Activated gamma-delta T cell treated with Interleukin-2 at 50 U/mL for 16 hours (primary cell): Measurements from ENCODE around the gene RIC3.

Source experiments
- DNase-seq: peaks from one replicate; pipeline ENCODE4 v3.0.0-alpha.2; 2020

The RIC3 gene

DNA sequence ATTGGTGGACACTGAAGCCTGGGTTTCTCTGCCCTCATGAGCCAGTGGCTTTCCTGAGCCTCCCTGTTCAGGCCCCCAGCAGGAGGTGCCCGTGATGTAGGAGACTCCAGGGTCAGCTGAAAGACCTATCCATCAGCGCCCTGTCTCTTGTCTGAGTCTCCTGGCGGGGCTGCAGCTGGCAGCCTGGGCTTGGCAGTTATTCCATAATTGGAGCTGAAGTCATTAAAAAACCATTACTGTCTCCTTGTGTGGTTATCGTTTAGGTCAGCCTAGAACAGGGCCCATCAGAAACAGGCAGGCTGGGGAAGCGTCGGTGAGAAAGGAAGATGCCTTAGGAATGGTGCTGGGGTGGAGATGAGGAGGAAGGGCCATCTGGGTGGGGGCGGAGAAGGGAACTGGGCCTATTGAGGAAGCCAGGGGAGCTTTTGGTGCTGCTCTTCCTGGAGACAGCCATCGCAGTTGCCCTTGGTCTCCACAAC, 82.8 kb downstream of the RIC3 start:
- no peak for DNase-seq

DNA sequence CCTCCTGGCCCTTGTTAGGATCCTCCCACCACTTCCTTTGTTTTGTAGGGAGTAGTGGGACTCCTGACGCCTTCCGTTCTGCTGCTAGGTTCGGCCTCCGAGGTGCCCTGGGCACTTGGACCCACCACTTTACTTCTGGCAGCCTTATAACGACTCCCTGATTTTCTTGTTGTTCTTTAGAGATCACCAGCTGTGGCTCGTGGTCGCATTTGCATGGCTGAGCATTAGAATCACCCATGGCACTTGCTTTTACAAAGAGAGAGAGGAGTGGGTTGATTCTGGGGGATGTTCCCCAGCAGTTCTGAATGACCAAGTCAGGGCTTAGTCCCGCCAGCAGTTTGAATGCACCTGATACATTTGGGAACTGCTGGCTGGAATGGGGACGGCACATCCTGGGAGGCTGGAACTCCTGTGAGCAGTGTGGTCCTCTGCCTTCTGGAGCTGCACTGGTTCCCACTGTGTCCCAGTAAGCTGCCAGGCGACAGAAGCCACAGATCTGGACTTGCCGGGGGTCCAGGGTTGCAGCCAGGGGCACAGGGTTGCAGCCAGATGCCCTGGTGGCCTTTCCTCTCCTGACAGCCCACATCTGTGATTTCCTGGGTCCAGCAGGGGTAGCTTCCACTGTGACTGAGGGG, 83.7 kb downstream of the RIC3 start:
- DNase-seq = no peak

DNA sequence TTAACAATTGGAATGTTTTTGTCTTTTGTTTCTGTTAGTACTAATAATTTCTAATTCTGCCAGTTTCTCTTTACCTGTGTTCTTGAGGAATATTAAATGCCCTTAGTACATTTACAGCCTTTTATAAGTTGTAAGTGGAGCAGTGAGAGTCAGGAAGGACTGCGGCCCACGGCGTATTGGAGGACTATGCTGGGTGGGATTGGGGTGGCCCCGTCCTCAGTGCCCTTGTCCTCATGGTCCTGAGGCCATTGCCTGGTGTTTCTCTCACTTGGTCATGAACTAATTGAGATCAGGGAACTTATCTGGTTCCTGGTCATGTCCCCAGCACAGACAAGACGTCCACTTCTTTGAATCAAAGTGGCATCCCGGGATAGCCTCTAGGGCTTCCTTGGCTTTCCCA, 84.5 kb downstream of the RIC3 start:
- DNase-seq = no peak

DNA sequence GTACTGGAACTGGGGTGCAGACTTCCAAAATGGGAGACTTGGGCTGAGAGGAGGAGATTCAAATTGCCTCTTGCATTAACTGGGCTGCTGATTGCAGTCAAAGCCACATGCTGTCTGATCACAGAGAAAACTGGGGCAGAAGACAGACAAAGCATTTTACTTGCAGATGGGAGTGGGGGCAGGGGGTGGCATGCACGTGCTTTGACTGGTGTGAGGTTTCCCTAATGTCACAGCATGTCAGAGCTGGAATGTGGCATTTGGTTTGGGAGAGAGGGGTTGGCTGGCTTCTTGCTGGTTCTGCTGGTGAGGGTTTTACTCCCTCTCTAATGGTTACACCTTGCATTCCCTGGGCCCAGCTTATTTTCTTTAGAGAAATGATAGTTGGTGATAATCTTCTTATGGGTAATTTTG, 84.9 kb downstream of the RIC3 start:
- DNase-seq = no peak

DNA sequence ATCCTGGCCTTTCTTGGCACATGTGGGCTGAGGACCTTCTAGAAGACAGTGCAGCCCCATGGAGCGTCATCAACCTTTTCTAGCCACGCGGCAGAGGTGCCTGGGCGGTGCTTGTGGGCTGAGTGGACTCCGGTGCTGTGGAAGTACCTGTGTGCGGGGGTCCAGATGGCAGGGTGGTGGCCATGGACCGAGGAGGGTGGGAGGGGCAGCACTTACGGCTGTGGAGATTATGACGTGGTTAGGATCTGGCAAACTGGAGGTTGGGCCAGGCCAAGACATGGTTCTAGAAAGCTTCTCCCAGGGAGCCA, 85.8 kb downstream of the RIC3 start:
- DNase-seq = no peak

DNA sequence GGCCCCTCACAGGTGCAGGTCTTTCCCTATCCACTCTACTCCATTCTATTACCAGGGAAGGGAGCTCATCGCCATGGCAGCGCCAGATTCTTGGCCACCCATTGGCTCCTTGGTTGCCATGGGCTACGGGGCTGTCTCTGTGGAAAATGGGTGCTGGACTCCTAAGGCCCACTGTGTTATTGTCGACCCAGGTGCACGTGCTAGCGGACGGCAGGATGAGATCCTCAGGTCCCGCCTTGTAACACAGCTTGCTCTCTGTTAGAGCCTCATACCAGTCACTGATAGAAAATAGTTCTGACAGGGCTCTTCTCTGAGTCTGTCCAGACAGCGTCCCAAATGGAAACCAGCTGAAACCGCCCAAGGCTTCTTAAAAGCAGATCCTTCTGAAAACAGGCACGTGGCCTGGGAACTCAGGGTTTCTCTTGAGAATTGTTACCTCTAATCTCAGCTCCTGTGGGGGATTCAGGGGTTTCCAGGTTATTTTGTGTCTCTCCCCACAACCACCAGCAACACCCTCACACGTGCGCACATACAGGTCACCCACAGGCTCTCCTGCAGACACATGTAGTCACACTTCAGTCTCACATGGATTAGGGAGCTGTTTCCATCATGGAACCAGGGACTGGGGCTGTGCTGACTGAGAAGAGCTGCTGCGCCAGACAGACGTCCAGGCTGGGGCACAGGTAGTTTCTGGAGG, 86.3 kb downstream of the RIC3 start:
- no peak for DNase-seq

DNA sequence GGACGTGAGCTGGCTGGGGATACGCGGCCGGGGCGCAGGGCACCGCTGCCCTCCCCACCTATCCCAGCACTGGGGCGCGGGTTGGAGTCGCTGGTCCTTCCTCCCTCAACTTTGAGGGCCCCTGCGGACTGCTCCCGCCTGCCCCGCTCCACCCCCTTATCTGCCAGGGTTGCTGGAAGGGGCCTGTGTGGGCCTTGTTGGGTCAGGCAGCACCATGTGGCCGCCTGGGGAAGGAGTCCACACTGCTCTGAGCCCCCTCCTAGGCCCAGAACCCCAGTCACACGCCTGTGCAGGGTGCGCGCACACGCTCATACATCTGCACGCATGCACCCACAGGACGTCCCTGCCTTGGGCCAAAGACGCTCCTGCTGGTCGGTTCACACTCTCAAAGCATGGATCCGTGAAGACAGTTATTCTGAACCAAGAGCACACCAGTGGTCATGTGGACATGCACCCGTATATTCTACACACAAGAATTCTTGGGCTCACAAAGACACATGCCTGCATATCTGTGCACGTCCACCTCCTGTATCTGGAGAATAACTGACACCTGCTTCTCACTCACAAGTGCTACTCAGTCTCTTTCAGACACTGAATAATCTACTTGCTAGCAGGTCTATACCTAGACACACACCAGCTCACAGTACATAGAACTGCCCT, 87.1 kb downstream of the RIC3 start:
- DNase-seq = no peak

DNA sequence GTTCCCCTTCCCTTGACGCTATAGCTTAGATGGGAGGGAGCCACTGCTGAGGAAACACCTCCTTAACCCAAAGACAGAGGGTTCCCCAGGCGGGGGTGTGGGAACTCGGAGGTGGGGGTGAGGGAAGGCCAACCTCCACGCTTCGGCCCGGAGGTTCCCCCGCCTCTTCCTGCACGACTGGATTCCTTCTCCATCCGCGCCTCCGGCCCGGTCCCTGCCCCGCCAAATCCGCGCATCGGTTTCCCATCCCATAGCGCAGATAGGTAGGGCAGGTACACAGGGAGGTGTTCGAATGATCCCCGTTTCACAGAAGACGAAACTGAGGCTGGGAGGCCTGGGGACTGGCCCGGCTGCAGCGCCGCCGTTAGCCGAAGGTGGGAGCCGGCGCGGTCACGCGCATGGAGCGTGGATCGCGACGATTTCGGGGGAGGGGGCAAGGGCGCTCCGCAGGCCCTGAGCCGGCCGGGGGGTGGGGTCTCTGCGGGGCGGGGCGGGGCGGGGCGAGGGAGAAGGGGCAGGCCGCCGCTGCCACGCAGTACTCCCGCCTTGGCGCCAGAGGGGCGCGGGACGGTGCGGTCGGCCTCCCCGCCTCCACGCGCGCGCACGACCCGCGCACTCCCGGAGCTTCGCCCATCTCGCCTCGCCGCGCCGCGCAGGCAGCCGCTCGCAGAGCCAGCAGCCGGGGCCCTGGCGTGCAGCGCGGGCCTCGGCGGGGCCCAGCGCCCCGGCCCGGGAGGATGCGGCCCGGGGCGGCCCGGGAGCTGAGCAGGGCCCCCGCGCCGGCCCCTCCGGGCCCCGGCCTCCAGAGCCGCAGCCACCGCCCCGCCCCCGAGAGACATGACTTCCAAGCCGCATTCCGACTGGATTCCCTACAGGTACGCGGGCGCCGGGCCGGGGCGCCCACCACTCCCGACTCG, 87.9 kb downstream of the RIC3 start, which contains the start of gene TUB:
Gene TUB (plus strand): TSS at position 538 of the 917 bp plus-strand sequence. CDS start 300 bp downstream, at position 838.
- no peak for DNase-seq

DNA sequence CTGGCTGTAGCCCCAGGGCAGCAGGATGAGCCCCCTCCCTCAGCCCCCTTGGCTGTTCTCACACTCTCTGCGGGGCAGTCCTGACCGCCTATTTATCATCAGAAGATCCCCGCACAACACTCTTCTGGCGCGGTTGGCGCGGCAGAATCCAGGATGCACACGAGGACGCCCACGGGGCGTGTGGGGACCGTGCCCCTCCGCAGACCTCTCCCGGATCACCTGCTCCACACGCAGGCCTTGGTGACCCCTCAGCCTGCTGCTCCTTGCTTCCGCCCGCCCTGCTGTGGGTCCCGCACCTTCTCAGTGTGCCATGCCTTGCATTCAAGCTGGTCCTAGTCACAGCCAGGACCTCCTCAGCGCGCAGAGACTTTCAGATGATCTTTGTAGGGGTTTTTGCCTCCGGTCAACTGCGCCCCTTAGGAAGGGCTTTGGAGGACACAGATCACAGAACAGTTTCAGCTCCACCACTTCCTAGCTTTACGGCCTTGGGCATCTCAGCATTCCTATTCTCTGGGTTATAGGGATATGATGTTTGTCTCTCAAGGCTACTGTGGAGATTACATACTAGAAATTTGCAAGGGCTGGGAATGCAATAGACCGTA, 88.7 kb downstream of the RIC3 start:
- no peak for DNase-seq

DNA sequence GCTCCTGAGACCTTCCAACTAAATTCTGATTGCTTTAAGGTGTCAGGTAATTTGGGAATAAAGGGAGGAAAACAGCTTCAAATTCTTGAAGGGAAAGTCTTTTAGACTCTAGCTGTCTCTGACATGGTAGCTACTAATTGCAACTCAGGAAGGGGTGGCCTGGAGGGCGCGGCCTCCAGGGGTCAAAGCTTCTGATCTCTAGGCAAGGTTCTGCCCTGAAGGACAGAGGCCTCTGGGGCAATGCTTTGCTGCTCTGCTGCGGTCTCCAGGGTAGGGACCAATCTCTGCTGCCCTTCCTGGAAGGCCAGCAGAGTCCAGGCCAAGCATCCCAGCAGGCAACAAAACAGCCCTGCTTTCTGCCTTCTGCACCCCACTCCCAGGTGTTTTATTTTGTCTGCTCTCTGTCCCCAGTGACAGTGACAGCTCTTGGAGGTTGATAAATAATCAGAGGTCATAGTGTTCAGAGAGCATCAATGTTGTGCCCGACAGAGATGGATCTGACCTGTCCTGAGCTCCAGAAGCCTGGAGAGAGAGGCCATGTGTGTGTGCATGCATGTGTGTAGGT, 89.6 kb downstream of the RIC3 start:
- DNase-seq = no peak

DNA sequence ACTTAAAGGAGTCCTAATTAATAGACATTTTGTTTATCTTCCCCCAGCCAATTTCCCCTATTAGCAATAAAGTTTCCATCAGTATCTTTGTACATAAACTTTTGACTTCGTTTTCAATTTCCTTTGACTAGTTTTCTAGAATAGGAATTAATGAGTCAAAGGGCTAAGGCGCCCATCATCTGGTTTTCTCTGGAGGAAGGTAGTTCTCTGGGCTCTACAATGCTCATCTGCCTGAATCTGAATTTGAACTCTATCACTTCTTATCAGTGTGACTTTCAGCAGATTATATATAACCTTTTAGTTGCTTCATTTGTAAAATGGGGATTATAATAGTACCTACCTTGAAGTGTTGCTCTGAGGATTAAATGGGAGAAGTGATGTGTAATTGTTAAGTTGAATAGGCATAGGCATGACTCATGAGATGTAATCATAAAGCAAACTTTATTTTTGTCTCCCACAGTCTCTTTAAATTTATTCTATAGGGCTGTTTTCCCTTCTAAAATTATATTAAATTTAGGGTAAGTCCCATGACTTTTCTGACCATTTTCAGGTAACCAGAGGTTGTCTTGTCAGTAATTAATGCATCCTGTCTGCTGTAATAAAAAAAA, 93.6 kb downstream of the RIC3 start:
- no peak for DNase-seq

DNA sequence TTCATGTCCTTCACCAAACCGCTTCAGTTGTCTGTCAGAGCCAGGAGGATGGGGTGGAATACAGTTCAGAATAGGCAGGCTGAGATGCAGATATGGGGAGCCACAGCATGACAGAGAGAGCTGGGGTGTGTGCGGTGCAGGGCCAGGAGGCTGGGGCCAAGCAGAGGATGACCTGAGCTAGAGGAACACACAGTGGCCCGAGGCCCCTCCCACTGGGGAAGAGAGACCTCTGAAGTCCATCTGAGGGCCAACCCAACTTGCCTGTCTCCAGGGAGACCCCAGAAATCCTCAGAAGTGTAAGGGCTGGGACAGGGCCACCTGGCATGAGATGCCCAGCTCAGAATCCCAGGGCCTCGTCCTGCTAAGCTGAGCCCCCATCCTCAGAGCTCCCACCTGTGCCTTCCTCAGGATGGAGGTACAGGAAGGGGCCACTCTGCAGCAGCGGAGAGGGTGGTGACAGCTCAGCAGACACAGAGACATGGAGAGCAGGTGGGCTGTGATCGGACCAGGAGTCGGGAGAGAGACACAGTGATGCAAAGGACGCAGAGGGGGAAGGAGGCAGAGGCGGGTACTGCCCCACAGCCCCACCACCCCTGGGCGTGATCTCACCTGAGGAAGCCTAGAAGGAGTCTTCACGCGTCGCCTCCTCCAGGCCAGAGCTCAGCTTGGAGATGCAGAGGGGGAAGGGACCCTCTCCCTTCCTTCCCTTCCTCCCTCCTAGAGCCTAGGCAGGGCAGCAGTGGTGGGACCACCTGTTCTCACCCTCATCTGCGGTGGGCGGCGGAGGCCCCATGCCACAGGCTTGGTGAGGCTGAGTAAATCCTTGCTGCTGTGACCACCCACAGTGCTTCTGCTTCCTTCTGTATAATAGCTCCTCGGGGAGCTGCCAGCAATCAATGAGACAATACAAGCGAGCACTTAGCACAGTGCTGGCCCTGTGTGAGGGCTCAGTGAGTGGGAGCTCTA, 96.9 kb downstream of the RIC3 start:
- no peak for DNase-seq

DNA sequence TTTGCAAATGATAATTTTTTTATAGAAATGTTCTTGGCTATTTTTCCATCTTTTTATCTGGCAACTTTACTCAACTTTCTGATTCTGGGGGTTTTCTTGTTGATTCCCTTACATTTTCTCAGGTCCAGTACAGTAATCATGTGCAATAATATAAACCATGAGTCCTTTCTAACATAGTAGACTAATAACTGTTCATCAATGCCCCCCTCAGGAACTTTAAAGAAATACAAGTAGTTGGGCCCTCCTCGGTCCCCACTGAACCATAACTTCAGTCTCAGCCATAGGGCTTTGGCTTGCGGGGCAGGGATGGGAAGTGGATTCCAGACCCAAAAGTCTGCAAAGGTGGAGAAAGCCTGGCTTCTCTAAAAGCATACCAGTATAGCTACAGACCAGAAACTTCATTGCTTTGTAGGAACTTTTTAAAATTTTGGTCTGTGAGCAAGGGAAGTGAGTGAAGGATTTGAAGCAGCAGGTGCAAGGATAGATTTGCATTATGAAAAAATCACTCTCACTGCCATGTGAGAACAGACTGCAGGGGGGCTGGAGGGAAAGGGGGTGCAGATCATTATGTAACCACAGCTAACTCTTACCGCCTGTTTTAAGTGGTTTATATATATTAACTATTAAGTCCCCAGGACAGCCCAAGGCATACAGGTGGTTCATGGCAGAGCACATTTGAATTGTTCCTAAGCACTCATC, 98.3 kb downstream of the RIC3 start:
- DNase-seq = no peak

DNA sequence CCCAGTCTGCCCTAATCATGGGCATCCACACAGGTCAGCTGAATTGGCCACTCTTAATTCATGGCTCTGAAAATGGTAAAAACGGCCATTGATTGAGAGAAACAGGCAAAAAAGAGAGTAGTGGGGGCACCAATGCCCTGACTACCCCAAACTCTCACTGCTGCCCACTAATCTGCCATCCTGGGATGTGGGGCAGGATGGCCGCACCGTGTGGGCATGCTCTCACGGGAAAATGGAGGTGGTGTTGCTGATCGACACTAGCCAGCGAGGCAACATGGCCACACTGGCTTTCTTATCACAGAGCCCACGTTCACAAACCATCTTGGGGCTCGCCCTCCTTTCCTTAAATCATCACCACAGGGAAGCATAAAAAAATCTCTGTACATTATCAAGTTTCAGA, 99.1 kb downstream of the RIC3 start:
- DNase-seq = no peak

DNA sequence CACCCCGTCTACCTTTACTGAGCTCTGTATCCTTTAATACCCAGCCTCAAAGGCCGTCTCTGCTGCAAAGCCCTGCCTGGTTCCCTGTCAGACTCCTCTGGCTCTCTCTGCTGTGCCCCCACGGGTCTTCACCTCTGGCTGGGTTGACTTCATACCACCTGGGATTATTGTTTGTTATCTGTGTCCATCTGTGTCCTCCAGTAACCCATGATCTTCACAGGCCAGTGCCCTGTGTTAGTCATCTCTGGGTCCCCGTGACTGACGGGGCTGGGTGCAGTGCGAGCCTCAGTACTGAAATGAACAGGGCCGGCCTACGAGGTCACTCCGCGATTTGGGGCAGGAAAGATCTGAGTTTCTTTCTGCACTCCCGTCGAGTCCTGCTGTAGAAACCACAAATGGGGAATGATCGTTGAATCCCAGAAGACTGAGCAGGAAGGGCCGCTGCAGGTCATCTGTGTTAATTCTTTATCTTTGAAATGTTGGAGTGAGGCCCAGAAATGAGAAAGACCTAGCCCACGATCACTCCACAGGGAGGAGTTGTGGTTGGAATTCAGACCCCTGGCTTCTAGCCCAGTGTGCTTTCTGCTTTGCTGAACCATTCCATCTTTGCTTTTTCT, 100.1 kb downstream of the RIC3 start:
- DNase-seq = no peak

DNA sequence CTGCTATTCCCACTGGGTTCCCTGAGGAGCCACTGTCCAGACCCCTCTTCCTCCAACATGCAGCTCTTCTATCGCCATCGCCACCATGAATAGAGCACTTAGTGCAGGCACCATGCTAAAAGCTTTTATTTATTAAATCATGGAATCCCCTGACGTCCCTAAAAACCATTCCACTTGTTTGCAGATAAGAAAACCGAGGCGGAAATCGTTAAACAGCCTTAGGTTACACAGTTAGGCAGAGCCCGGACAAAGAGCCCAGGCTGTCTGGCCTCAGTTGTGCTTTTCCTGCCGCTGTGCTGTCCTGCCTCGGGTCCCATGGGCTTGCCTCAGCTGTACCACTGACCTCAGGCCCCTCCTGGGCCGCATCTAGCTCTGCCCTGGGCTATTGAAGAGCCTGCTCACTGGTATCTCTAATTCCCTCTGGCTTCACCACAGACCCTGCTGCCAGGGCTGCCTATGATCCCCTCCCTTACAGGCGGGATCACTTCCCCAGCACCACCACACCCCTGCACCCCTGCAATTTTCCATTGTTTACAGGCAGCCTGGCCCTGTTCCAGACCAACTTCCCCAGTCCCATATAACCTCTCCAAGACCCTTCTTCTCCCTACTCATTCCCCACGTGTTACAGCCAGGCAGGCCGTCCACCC, 100.8 kb downstream of the RIC3 start:
- DNase-seq = no peak

DNA sequence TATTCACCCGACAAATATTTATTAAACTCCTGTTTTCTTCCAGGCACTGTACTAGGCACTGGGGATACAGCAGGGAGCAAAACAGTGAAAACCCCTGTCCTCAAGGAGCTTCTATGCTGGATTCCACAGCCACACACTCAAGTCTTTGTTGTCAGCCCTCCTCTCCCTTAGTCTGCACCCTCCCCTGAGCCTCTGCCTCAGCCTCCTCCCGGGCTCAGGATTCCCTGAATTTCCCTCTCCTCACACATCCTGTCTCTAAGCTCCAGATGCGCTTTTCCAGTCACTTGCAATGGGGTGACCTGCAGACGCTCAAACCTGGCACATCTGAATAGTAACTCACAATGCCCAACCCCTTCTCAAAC, 101.3 kb downstream of the RIC3 start:
- DNase-seq = no peak

DNA sequence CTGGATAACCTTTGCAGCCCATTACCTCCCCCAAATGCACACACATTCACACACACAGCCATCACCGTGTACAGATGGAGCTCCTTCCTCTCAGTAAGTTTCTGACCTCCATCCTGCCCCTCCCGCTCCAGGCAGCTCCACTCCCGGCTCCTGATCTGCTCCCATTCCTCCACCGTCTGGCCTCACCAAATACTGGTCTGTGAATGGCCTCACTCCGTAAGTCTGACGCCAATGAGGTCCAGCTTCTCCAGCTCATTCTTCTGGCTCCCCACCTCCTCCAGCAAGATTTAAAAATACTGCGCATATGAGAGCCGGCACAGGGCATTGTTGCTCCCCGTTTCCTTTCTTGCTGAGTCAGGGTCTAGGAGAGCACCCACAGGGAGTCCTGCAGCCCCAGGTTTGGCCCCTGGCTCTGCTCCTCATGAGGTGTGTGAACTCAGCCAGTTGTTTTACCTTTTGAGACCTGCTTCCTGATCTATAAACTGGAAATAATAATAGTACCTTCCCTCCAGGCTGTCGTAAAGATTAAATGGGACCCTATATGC, 101.8 kb downstream of the RIC3 start:
- DNase-seq = no peak
